WTC11 (cell line): ENCODE measurements around the gene SDE2.

Source experiments
- SMAD3 ChIP-seq: sonication (generic); formaldehyde crosslinking; IDR thresholded peaks from 2 replicates; pipeline ENCODE4 v1.8.0; 2022; ENCODE audit warnings: missing genetic modification reagents, mild to moderate bottlenecking, borderline replicate concordance
- SOX15 ChIP-seq: fragments of 250-450 bp; sonication (Bioruptor Pico); IDR thresholded peaks from 2 replicates; pipeline ENCODE4 v1.9.0; 2021; ENCODE audit warnings: mild to moderate bottlenecking
- ZNF423 ChIP-seq: fragments of 250-450 bp; sonication (Bioruptor Pico); IDR thresholded peaks from 2 replicates; pipeline ENCODE4 v2.1.2; 2022; ENCODE audit warnings: mild to moderate bottlenecking, moderate library complexity
- TF ChIP-seq, protein P1 (sequence below): sonication (generic); formaldehyde crosslinking; IDR thresholded peaks from 2 replicates; pipeline ENCODE4 v1.8.1; 2023; ENCODE audit warnings: mild to moderate bottlenecking, missing genetic modification reagents, moderate library complexity
- TF ChIP-seq, protein P2 (sequence below): fragments of 200-600 bp; IDR thresholded peaks from 2 replicates; pipeline ENCODE4 v1.8.0; 2022; ENCODE audit warnings: antibody characterized with exemption
- TF ChIP-seq, protein P3 (sequence below): fragments of 250-450 bp; sonication (Bioruptor Pico); IDR thresholded peaks from 2 replicates; pipeline ENCODE4 v1.9.0; 2021; ENCODE audit warnings: mild to moderate bottlenecking, borderline replicate concordance
- TF ChIP-seq, protein P4 (sequence below): sonication (generic); formaldehyde crosslinking; conservative IDR thresholded peaks from 2 replicates; pipeline ENCODE4 v1.8.1; 2022; ENCODE audit warnings: mild to moderate bottlenecking, missing genetic modification reagents

DNA sequence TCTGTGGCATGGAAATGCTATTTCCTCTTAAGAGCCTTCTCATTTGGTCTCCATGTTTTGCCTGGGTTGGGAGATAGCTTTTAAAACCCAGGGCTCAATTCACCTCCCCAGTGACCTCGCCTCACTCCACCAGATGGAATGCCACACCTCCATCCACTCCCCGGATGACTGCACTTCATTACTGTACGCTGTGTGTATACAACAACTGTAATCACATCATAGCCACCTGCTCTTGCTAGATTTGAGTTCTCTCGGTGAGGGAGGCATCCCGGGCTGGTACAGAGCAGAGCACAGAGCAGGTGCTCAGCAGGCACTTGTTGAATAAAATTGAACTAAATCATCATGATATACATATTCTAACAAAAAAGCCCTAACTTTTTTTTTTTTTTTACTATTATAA, 26.0 kb downstream of the SDE2 start:
- TF ChIP-seq, protein P1, sequence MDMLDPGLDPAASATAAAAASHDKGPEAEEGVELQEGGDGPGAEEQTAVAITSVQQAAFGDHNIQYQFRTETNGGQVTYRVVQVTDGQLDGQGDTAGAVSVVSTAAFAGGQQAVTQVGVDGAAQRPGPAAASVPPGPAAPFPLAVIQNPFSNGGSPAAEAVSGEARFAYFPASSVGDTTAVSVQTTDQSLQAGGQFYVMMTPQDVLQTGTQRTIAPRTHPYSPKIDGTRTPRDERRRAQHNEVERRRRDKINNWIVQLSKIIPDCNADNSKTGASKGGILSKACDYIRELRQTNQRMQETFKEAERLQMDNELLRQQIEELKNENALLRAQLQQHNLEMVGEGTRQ (CRISPR knock-in tag), result no peak
- TF ChIP-seq, protein P2, sequence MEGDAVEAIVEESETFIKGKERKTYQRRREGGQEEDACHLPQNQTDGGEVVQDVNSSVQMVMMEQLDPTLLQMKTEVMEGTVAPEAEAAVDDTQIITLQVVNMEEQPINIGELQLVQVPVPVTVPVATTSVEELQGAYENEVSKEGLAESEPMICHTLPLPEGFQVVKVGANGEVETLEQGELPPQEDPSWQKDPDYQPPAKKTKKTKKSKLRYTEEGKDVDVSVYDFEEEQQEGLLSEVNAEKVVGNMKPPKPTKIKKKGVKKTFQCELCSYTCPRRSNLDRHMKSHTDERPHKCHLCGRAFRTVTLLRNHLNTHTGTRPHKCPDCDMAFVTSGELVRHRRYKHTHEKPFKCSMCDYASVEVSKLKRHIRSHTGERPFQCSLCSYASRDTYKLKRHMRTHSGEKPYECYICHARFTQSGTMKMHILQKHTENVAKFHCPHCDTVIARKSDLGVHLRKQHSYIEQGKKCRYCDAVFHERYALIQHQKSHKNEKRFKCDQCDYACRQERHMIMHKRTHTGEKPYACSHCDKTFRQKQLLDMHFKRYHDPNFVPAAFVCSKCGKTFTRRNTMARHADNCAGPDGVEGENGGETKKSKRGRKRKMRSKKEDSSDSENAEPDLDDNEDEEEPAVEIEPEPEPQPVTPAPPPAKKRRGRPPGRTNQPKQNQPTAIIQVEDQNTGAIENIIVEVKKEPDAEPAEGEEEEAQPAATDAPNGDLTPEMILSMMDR, result no peak
- TF ChIP-seq ZNF423, result no peak
- TF ChIP-seq SOX15 (CRISPR knock-in tag), result no peak
- TF ChIP-seq SMAD3 (CRISPR knock-in tag), result no peak
- TF ChIP-seq, protein P3, sequence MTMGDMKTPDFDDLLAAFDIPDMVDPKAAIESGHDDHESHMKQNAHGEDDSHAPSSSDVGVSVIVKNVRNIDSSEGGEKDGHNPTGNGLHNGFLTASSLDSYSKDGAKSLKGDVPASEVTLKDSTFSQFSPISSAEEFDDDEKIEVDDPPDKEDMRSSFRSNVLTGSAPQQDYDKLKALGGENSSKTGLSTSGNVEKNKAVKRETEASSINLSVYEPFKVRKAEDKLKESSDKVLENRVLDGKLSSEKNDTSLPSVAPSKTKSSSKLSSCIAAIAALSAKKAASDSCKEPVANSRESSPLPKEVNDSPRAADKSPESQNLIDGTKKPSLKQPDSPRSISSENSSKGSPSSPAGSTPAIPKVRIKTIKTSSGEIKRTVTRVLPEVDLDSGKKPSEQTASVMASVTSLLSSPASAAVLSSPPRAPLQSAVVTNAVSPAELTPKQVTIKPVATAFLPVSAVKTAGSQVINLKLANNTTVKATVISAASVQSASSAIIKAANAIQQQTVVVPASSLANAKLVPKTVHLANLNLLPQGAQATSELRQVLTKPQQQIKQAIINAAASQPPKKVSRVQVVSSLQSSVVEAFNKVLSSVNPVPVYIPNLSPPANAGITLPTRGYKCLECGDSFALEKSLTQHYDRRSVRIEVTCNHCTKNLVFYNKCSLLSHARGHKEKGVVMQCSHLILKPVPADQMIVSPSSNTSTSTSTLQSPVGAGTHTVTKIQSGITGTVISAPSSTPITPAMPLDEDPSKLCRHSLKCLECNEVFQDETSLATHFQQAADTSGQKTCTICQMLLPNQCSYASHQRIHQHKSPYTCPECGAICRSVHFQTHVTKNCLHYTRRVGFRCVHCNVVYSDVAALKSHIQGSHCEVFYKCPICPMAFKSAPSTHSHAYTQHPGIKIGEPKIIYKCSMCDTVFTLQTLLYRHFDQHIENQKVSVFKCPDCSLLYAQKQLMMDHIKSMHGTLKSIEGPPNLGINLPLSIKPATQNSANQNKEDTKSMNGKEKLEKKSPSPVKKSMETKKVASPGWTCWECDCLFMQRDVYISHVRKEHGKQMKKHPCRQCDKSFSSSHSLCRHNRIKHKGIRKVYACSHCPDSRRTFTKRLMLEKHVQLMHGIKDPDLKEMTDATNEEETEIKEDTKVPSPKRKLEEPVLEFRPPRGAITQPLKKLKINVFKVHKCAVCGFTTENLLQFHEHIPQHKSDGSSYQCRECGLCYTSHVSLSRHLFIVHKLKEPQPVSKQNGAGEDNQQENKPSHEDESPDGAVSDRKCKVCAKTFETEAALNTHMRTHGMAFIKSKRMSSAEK (CRISPR knock-in tag), result no peak
- TF ChIP-seq, protein P4, sequence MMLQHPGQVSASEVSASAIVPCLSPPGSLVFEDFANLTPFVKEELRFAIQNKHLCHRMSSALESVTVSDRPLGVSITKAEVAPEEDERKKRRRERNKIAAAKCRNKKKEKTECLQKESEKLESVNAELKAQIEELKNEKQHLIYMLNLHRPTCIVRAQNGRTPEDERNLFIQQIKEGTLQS, result no peak
